HG03439 (cell line): ENCODE results near the gene KCND3.

Experiments used
- ATAC-seq: cut with Tn5 transposase; IDR thresholded peaks from one replicate; pipeline ENCODE4 v1.9.1; 2021; ENCODE audit warnings: mild to moderate bottlenecking, moderate library complexity; ENCODE audit not compliant: unreplicated experiment

KCND3 gene

GRCh38 chr1:111784273-111784901, 205.1 kb downstream of the KCND3 start:
- ATAC-seq: no peak

DNA sequence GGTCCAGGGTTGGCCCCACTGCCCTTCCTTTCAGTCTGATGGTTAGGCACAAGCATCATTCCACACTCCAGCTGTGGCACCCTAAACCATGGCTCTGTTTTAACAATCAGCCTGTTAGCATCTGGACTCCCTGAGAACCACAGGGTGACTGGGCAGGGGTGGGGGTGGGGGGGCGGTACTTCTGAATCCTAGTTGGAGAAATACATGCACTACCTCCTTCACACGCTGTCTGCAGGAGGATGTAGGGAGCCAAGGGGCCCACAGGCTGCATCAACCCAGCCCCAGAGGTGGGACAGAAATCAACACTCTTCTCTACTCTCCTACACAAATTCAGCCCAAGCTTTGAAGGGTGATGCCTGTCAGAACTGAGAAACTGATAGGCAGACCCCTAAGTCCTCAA, 209.9 kb downstream of the KCND3 start:
- no peak for ATAC-seq

DNA sequence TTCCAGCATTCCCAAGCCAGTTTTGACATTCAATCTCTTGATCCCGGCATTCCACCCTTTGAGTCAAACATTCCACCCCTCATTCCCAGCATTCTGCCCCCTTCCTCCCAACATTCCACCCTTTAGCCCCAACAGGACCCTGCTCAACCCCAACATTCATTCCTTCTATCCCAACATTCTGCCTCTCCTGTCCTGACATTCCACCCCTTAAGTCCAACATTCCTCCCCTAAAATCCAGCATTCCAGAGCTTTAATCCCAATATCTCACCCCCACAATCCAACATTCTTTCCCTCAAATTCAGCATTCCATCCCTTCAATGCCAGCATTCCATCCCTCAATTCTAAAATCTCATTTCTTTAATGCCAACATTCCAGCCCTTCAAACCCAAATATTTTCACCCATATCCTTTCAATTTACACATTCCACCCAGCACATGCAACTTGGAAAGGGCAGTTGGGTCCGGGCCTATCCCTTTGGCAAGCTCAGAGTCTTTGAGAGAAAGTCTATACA, 210.9 kb downstream of the KCND3 start:
- ATAC-seq: no peak

- no peak for ATAC-seq
Observed at GRCh38 chr1:111778066-111778465, 211.4 kb downstream of the KCND3 start.

DNA sequence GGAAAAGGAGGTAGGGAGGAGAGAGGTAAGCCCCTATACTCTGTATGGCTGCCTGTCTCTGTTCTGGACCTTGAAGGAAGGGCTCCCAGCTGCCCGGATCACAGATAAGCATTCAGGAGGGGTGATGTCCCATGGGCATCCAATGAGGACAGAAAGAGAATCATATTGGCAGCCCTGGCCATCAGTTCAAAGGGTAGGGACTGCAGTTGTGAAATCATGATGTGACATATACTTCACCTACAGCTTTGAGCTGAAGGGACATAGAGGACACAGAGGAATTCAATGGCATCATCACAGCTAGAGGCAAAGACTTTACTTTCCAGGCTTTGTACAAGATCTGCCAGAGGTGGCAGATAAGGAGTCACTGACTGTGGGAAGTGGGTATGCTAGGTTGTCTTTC, 212.2 kb downstream of the KCND3 start:
- no peak for ATAC-seq

GRCh38 chr1:111776861-111777260, 212.6 kb downstream of the KCND3 start:
- no peak for ATAC-seq

GRCh38 chr1:111776391-111776790, 213.1 kb downstream of the KCND3 start:
- ATAC-seq: no peak

- ATAC-seq: no peak
Observed at GRCh38 chr1:111775966-111776365, 213.5 kb downstream of the KCND3 start.

GRCh38 chr1:111770916-111771315, 218.6 kb downstream of the KCND3 start:
- ATAC-seq: no peak

DNA sequence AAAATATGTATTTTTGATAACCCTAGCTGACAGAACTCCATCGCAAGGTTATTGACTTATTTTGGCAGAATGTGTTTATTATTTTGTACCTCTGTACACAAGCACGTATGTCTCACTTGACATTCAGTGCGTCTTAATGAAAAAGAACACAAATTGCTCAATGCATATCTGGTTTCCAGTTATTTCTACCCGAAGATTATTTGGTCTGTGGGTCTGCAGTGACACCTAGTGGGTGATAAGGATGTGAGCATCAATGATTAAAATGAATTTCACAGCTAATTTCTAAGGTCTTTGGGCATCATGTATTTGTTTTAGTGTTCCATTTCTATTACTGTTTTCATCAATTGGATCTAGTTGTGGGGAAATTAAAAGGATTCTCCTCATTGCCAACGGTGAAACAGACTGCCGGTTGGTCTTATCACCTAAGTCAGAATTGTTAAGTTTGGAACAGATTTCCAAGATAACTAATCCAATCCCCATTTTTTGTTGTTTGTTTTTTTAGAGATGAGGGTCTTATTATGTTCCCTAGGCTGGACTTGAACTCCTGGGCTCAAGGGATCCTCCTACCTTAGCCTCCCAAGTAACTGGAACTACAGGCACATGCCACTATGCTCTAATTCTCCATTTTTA, 219.8 kb downstream of the KCND3 start:
- ATAC-seq: no peak

DNA sequence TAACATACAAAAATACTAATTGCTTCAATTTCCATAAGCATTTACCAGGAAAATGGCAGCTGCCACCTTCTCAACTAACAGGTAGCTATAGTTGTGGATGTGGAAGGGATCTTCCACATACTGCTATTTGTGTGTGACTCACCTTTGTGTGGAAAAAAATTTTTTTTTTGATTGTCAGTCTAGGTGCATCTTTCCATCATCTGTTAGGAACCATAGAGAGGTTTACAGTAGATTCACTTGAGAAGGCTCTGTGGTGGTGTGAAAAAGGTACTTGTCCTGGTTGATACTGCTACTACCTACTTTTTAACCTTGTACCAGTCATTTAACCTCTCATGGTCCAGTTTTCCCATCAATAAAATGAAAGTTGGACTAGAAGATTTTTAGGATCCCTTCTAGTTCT, 220.8 kb downstream of the KCND3 start:
- no peak for ATAC-seq

- no peak for ATAC-seq
Observed at GRCh38 chr1:111768023-111768422, 221.4 kb downstream of the KCND3 start.

DNA sequence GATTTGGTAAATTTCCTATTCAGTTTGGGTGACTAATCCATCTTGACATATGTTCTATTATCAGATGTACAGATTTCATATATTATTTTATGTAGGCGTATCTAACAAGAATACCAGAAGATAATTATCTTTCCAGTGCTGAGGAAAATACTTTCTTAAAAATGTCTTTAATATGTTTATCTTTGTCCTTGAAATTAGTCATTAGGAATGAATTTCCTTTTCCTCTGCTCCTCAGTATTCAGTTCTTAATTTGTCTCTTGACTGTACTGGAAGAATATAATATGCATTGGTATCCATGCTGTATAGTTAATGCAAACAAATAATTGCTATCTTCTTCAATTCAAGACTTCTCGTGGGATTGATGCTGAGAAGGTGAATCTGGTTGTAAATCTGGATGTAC, 227.1 kb downstream of the KCND3 start:
- no peak for ATAC-seq

DNA sequence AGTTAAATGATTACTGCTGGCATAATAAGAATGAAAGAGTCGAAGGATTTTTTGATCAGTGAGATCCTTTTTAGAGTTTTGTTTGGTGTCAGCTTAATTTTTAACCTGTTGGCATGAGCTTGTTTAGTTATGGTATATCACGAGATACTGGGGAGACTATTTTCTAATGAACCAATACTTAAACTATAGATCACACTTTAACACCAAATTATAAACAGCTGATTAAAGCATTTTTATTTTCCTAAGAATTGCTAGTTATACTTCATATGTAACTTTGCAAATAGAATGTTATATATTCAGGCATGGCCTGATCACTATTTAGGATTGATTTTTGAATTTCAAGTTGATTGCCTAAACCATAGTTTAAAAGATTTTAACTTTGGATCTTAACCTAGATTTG, 227.8 kb downstream of the KCND3 start:
- no peak for ATAC-seq

DNA sequence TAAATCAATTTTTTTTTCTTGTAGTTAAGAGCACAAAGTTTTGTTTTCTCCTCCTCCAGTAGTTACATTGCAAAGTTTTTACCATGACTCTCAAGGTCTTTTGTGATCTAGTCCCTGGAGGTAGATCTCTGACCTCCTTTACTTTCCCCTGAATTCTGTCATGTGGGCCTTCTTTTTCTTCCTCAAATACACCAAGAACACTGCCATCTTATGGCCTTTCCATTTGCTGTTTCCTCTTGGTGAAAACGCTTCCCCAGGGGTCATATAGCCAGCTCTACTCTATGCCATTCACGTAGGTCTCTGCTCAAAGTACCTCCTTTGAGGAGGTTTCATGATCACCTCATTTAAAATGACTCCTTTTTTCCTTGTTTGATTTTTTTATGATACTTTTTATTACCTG, 231.1 kb downstream of the KCND3 start:
- no peak for ATAC-seq

GRCh38 chr1:111756124-111756513, 233.3 kb downstream of the KCND3 start:
- ATAC-seq: peak; percentile 4

- ATAC-seq: peak; percentile 94
Observed at GRCh38 chr1:111755331-111756123, 233.9 kb downstream of the KCND3 start, which contains the start of gene DDX20. DDX20 (plus strand) TSS chr1:111755901; CDS start chr1:111755925, 24 bp downstream.

- peak; percentile 5 for ATAC-seq
Observed at GRCh38 chr1:111754984-111755330, 234.5 kb downstream of the KCND3 start.

GRCh38 chr1:111751906-111752575, 237.4 kb downstream of the KCND3 start:
- ATAC-seq: no peak

DNA sequence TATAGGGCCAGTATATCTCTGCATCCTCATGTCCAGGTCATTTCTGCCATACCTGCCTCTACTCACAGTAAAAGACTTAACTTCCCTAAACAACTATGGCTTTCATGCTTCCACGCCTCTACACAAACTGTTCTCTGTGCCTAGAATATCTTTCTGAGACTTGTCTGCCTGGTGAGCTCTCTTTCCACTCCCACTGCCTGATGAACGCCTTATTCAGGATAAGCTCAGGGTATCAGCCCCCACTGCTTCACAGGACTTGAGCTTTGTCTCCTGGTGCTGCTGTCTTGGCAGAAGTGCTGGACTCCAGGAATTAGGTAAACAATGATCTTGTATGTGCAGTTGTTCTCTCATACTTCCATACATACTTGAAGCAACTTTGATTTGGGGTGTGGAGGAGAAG, 238.6 kb downstream of the KCND3 start:
- no peak for ATAC-seq

DNA sequence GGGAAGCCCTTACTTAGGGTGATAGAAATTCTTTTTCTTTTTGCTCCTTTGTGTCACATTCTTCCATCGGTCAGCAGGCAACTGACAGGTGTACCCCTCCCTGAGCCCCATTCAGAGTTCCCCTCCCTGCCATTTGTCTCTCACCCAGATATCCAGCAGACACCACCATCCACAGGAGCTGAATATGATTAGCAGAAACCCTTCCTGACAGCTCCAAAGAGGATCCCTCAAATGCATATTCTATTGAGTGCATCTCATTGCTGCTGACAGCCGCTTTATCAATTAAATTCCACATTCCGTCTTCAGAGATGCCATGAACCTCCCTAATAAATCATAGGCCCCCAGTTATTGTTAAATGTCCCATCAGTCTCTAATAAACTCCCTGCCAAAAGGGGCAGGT, 239.8 kb downstream of the KCND3 start:
- ATAC-seq: no peak
